Testis (tissue), 2 donors: ENCODE results near the gene CEP85.

Experiments
- CTCF ChIP-seq, 3 experiments: fragments of 450-650 bp in 2 of 3; fragments of 200-600 bp in 1 of 3; sonication (generic) in 1 of 3; IDR thresholded peaks; one replicate each; pipeline ENCODE4 v1.5.1; 2016 to 2019; ENCODE audit warnings: antibody characterized with exemption in 3 of 3, mild to moderate bottlenecking in 2 of 3, moderate library complexity in 1 of 3
- POLR2A ChIP-seq: fragments of 450-650 bp; IDR thresholded peaks from one replicate; pipeline ENCODE4 v1.6.1; 2017; ENCODE audit warnings: antibody characterized with exemption, mild to moderate bottlenecking, moderate library complexity

DNA sequence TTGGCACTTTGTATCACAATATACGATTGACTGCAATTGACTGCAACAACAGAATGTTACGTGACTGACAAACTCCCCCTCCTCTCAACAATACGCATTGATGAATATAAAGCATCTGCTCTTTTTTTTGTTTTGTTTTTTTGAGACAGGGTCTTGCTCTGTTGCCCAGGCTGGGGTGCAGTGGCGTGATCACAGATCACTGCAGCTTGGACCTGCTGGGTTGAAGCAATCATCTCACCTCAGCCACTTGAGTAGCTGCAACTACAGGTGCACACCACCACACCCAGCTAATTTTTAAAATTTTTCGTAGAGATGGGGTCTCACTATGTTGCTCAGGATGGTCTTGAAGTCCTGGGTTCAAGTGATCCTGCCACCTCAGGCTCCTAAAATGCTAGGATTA is 21.3 kb upstream of the CEP85 start:
- TF ChIP-seq POLR2A = no peak
- no peak for TF ChIP-seq CTCF (IDR thresholded peaks at IDR 0.05)
